K562 (cell line): Measurements from ENCODE around the gene CCDC187. TPM values are rescaled to one million over a fixed set of nuclear protein-coding genes. Genes with fewer than 3 reads are reported as not detected.

Experiments used
- ATAC-seq: fragments of 200-7000 bp; cut with Tn5 transposase; 3 replicates; pipeline ENCODE4 v1.9.1; 2020; ENCODE audit warnings: moderate library complexity
- BruUV-seq: library from RNA; stranded (reverse); fragments of 400-500 nt; replicated peaks from 2 replicates; lab custom pipeline; 2021; lab: Mats Ljungman, UMichigan
- CTCF ChIA-PET: fragments of 300-600 bp; formaldehyde crosslinking; extraction: SDS; loops from one replicate; lab custom pipeline; 2021; ENCODE audit warnings: low intra/inter-chr PET ratio; lab: Yijun Ruan, JAX
- POLR2A ChIA-PET: fragments of 300-600, 350-650 bp; sonication (Branson Sonifier 250); formaldehyde crosslinking; extraction: SDS; loops from one replicate; lab custom pipeline; 2021; ENCODE audit warnings: antibody characterized with exemption, inconsistent platforms; lab: Yijun Ruan, JAX
- DNase-seq, 4 experiments: peaks; one replicate each; pipeline versions ENCODE4 v3.0.0 to v3.0.0-alpha.2; 2011 to 2018; ENCODE audit warnings: low spot score in 3 of 4, mixed read lengths in 3 of 4; ENCODE audit errors: extremely low read depth in 1 of 4
- FAIRE-seq: peaks from 2 replicates; lab custom pipeline; 2011; peaks lifted over from hg19 to GRCh38; lab: Jason Lieb, UNC
- H2AFZ ChIP-seq: 2 replicates; pipeline ENCODE4 v1.6.0; 2011; ENCODE audit warnings: low read depth, low read length, control low read depth, inconsistent platforms
- H3K27ac ChIP-seq: fragments of 200-600 bp; 3 replicates; pipeline ENCODE4 v1.8.0; 2011; ENCODE audit warnings: low read depth, mild to moderate bottlenecking, control low read depth, inconsistent platforms, low read length, moderate library complexity, mixed read lengths; ENCODE audit errors: extremely low read depth
- H3K27me3 ChIP-seq, 2 experiments: fragments of 300-600 bp in 1 of 2; 2 replicates in 1 of 2; 3 replicates in 1 of 2; pipeline versions ENCODE4 v1.6.0 to v1.8.0; 2011; ENCODE audit warnings: inconsistent platforms in 2 of 2, low read length in 2 of 2, mild to moderate bottlenecking in 1 of 2, mixed read lengths in 1 of 2, moderate library complexity in 1 of 2; ENCODE audit not compliant: control insufficient read depth in 2 of 2, insufficient read depth in 2 of 2
- H3K36me3 ChIP-seq: fragments of 300-600 bp; 3 replicates; pipeline ENCODE4 v1.8.0; 2011; ENCODE audit warnings: mild to moderate bottlenecking, low read length, inconsistent platforms; ENCODE audit not compliant: control insufficient read depth, insufficient read depth
- H3K4me1 ChIP-seq, 2 experiments: fragments of 200-600 bp in 1 of 2; replicated peaks in 1 of 2; 2 replicates in 1 of 2; 3 replicates in 1 of 2; pipeline versions ENCODE4 v1.5.1 to v1.8.0; 2011; ENCODE audit warnings: inconsistent platforms in 2 of 2, low read length in 2 of 2, mild to moderate bottlenecking in 1 of 2, mixed read lengths in 1 of 2, moderate library complexity in 1 of 2; ENCODE audit not compliant: control insufficient read depth in 2 of 2, insufficient read depth in 2 of 2
- H3K4me2 ChIP-seq: 2 replicates; pipeline ENCODE4 v1.6.1; 2011; ENCODE audit warnings: low read length, control low read depth, inconsistent platforms, mixed read lengths; ENCODE audit not compliant: insufficient read depth
- H3K4me3 ChIP-seq: fragments of 200-600 bp; sonication (generic), shearing (Covaris generic); 2 replicates; pipeline ENCODE4 v1.5.1; 2016; ENCODE audit warnings: control low read depth, inconsistent platforms
- H3K79me2 ChIP-seq: fragments of 200-600 bp; 3 replicates; pipeline ENCODE4 v1.8.0; 2011; ENCODE audit warnings: low read length, inconsistent platforms; ENCODE audit not compliant: control insufficient read depth, insufficient read depth
- H3K9ac ChIP-seq, 2 experiments: 2 replicates each; pipeline versions ENCODE4 v1.6.0 to v1.6.1; 2011; ENCODE audit warnings: low read depth in 2 of 2, low read length in 2 of 2, control low read depth in 1 of 2, inconsistent platforms in 1 of 2, mild to moderate bottlenecking in 1 of 2, mixed read lengths in 1 of 2; ENCODE audit not compliant: insufficient read depth in 1 of 2
- H3K9me1 ChIP-seq: one replicate; pipeline ENCODE4 v1.6.0; 2011; ENCODE audit warnings: inconsistent platforms, mild to moderate bottlenecking, low read length, moderate library complexity; ENCODE audit not compliant: control insufficient read depth, insufficient read depth
- H3K9me3 ChIP-seq: replicated peaks from 2 replicates; pipeline ENCODE4 v1.5.1; 2011; ENCODE audit warnings: low read depth, low read length, inconsistent platforms; ENCODE audit not compliant: control insufficient read depth, insufficient read depth
- H4K20me1 ChIP-seq: replicated peaks from 2 replicates; pipeline ENCODE4 v1.6.1; 2011; ENCODE audit warnings: low read length, inconsistent platforms, mixed read lengths; ENCODE audit not compliant: control insufficient read depth, insufficient read depth
- SOX6 ChIP-seq: fragments of 450-650 bp; IDR thresholded peaks from 2 replicates; pipeline ENCODE4 v1.6.1; 2014; ENCODE audit warnings: mild to moderate bottlenecking
- WGBS: fragments of 100-300 bp; shearing (Covaris generic); methylation state at CpG from one replicate; pipeline ENCODE4 v1.1.6; 2016; ENCODE audit warnings: low coverage, mixed read lengths; ENCODE audit not compliant: insufficient coverage; ENCODE audit errors: missing lambda C conversion rate; 5-methylcytosine and 5-hydroxymethylcytosine counted together
- in situ Hi-C: fragments of 300-500 bp; cut with MboI; formaldehyde crosslinking; loops from 4 replicates; pipeline ENCODE4 v1.15.0; 2018; ENCODE audit warnings: inconsistent platforms, mixed read lengths
- intact Hi-C: fragments of 100-400 bp; cut with micrococcal nuclease; formaldehyde crosslinking; loops from 2 replicates; pipeline ENCODE4 v1.14.2; 2022
- polyA plus RNA-seq, 8 experiments: library from polyadenylated mRNA; depleted of rRNA in 4 of 8; stranded (reverse) in 5 of 8; unstranded in 3 of 8; fragments of >200 nt; fragmentation: Nextera tagmentation in 2 of 8; fragmentation: Illumina TruSeq in 1 of 8; extraction: Ambion mirVana in 2 of 8; extraction: Trizol in 1 of 8; gene quantifications; 2 replicates each; pipeline versions ENCODE4 v1.2.1 to v1.2.3, GENCODE V29; 2011 to 2014; ENCODE audit warnings: inconsistent platforms in 1 of 8, missing spikeins in 1 of 8
- total RNA-seq, 7 experiments: library from RNA; depleted of rRNA in 6 of 7; stranded (reverse); fragments of >200 nt in 6 of 7; fragmentation: Illumina TruSeq in 2 of 7; extraction: Trizol in 2 of 7; gene quantifications; 2 replicates each; pipeline versions ENCODE4 v1.2.1 to v1.2.3, GENCODE V29; 2011 to 2021; ENCODE audit warnings: low replicate concordance in 1 of 7
- TF ChIP-seq, protein P1 (sequence below), 2 experiments: fragments of 450-650 bp; IDR thresholded peaks; 2 replicates each; pipeline ENCODE4 v1.6.1; 2016
- TF ChIP-seq, protein P2 (sequence below): fragments of 250-450 bp; sonication (Bioruptor Pico); IDR thresholded peaks from 2 replicates; pipeline ENCODE4 v1.4.0; 2020; ENCODE audit warnings: borderline replicate concordance

Gene CCDC187
- total and polyA plus RNA-seq, 9 of the 15 experiments (the other 6 are each of a cell fraction or from before 2014, with no cell fraction given): not detected

DNA sequence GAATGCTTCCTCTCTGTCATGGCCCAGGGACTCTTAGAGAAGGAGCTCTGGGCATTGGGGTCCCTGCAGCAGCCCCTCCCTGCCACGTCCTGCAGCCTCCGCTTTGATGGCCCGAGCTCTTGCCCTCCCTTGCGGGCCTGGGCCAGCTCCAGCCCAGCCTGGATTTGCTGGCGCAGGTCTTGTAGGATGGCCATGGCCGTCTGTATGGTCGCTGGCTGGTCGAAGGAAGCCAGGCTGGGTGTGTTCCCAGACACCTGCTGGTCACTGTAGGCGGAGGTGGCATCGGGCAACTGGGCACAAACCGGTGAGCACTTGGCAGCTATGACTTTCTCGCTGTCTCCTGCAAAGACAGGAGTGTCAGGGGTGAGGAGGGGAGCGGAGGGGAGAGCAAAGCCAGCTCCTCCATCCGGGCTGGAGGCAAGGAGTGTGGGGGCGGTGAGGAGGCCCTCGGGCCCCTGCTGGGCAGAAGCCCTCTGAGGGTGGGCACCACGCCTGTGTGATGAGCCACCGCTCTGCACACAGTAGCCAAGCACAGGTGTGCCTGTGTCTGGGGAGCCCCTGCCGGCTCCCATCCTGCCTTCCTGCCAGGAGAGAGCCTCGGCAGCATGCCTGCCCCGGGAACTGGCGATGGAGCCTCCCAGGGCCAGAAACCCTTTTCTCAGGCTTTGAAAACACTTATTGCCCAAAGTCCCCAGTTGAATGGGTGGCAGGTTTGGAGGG is 12.4 kb downstream of the CCDC187 start:
- Histone ChIP-seq H3K27me3 (peaks cover 16 to 53% of the 10 kb centered on the region in 2 experiments; a peak in 4 of 5 replicates), H3K27ac (no peak overlapping the region), H3K9me3 (peaks cover 13% of the 10 kb centered on the region), H3K4me1 (peaks cover 0 to 50% of the 10 kb centered on the region in 2 experiments; a peak in 2 of 5 replicates), H3K4me3 (no peak overlapping the region), H3K9me1 (no peaks in the 10 kb centered on the region), H2AFZ (no peak overlapping the region), H3K9ac (no peak overlapping the region), H3K36me3 (no peaks in the 10 kb centered on the region), H3K79me2 (no peaks in the 10 kb centered on the region), H3K4me2 (no peak overlapping the region), H4K20me1 (peaks cover 11% of the 10 kb centered on the region)
- TF ChIP-seq, protein P1, sequence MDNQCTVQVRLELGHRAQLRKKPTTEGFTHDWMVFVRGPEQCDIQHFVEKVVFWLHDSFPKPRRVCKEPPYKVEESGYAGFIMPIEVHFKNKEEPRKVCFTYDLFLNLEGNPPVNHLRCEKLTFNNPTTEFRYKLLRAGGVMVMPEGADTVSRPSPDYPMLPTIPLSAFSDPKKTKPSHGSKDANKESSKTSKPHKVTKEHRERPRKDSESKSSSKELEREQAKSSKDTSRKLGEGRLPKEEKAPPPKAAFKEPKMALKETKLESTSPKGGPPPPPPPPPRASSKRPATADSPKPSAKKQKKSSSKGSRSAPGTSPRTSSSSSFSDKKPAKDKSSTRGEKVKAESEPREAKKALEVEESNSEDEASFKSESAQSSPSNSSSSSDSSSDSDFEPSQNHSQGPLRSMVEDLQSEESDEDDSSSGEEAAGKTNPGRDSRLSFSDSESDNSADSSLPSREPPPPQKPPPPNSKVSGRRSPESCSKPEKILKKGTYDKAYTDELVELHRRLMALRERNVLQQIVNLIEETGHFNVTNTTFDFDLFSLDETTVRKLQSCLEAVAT (IDR thresholded peaks at IDR 0.05): no peak
- TF ChIP-seq, protein P2, sequence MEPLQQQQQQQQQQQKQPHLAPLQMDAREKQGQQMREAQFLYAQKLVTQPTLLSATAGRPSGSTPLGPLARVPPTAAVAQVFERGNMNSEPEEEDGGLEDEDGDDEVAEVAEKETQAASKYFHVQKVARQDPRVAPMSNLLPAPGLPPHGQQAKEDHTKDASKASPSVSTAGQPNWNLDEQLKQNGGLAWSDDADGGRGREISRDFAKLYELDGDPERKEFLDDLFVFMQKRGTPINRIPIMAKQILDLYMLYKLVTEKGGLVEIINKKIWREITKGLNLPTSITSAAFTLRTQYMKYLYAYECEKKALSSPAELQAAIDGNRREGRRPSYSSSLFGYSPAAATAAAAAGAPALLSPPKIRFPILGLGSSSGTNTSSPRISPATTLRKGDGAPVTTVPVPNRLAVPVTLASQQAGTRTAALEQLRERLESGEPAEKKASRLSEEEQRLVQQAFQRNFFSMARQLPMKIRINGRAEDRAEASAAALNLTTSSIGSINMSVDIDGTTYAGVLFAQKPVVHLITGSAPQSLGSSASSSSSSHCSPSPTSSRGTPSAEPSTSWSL: no peak
- TF ChIP-seq SOX6: no peak
- FAIRE-seq: no peak
- ChIA-PET POLR2A (no interaction called here), CTCF (no interaction called here)
- intact Hi-C loops: no loop called here
- 8% methylated on average over 22 of the region's 22 CpGs for WGBS
- no TSS peak for BruUV-seq
- no peak for DNase-seq
- in situ Hi-C loops: no loop called here
- ATAC-seq: no peak
